Esophagus squamous epithelium (tissue), 4 donors: ENCODE measurements around the gene COQ9.

Source experiments
- POLR2A ChIP-seq, 4 donors: fragments of 450-650 bp; IDR thresholded peaks; one replicate each; pipeline ENCODE4 v1.6.1; 2017; ENCODE audit warnings: antibody characterized with exemption in 4 of 4, mild to moderate bottlenecking in 4 of 4, moderate library complexity in 3 of 4
- TF ChIP-seq, protein P1 (sequence below), 6 experiments: fragments of 450-650 bp in 4 of 6; fragments of 200-600 bp in 2 of 6; sonication (generic) in 2 of 6; IDR thresholded peaks; one replicate each; pipeline ENCODE4 v1.5.1; 2016 to 2019; ENCODE audit warnings: antibody characterized with exemption in 6 of 6, mild to moderate bottlenecking in 4 of 6, moderate library complexity in 4 of 6

DNA sequence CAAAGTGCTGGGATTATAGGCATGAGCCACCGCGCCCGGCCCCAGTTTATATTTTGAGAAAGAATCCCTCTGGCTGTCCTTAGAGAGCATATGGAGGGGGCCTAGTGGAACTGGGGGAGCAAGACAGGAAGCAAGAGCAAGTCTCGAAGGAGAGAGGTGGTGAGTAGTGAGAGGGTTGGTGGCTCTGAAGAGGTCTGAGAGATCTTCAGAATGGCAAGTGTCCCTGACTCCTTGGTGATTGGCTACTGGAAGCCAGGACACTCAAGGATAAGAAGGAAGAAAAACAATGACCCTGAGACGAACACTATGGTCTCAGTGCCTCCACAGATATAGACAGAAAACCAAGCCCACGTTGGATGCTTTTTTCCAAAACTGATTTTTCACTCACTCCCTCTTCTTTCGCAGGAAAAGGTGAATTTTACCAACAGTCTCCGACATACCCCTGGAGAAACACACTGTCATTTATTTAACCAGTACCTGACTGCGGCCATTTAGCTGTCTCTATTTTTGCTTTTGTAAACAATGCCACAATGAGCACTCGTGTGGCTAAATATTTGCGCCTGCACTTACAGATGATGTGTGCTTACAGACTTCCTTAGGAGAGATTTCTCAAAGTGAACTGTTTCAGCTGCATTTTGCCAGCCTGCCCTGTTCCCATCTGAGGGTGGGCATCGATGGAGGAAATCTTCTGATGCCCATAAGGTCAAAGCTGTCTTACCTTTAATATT is 54.9 kb downstream of the COQ9 start:
- no peak for TF ChIP-seq POLR2A (IDR thresholded peaks at IDR 0.05)
- TF ChIP-seq, protein P1, sequence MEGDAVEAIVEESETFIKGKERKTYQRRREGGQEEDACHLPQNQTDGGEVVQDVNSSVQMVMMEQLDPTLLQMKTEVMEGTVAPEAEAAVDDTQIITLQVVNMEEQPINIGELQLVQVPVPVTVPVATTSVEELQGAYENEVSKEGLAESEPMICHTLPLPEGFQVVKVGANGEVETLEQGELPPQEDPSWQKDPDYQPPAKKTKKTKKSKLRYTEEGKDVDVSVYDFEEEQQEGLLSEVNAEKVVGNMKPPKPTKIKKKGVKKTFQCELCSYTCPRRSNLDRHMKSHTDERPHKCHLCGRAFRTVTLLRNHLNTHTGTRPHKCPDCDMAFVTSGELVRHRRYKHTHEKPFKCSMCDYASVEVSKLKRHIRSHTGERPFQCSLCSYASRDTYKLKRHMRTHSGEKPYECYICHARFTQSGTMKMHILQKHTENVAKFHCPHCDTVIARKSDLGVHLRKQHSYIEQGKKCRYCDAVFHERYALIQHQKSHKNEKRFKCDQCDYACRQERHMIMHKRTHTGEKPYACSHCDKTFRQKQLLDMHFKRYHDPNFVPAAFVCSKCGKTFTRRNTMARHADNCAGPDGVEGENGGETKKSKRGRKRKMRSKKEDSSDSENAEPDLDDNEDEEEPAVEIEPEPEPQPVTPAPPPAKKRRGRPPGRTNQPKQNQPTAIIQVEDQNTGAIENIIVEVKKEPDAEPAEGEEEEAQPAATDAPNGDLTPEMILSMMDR (IDR thresholded peaks at IDR 0.05) = no peak
